ENCODE measurements around the gene SPINDOC. TPM values are rescaled to one million over a fixed set of nuclear protein-coding genes. Genes with fewer than 3 reads are reported as not detected.

Gene SPINDOC
- total RNA-seq, 1 donor from 2014 or later, result 13.1 TPM

- intact Hi-C loops (cut with micrococcal nuclease), result no loop called here
- no peak for DNase-seq
- ATAC-seq, result no peak
Measured at GRCh38 chr11:63826471-63827190, 13.4 kb downstream of the SPINDOC start.

- DNase-seq, result no peak
- intact Hi-C loops (cut with micrococcal nuclease), result no loop called here
- ATAC-seq, result peak; percentile 57
Measured at GRCh38 chr11:63829823-63830489, 16.7 kb downstream of the SPINDOC start.

GRCh38 chr11:63831326-63831725 lies 18.1 kb downstream of the SPINDOC start:
- ATAC-seq (no peak), DNase-seq (no peak)
- intact Hi-C loops (cut with micrococcal nuclease), result no loop called here

- ATAC-seq, result no peak
- DNase-seq, result no peak
- intact Hi-C loops (cut with micrococcal nuclease), result no loop called here
Measured at GRCh38 chr11:63832336-63832735, 19.1 kb downstream of the SPINDOC start.

- intact Hi-C loops (cut with micrococcal nuclease), result no loop called here
Measured at GRCh38 chr11:63833048-63833447, 19.8 kb downstream of the SPINDOC start.

GRCh38 chr11:63834535-63835157 lies 21.4 kb downstream of the SPINDOC start:
- ATAC-seq (no peak), DNase-seq (no peak)
- intact Hi-C loops (cut with micrococcal nuclease), result no loop called here

More at GRCh38 chr11:63833048-63833447, 19.8 kb downstream of the SPINDOC start:
- ATAC-seq, result no peak
- no peak for DNase-seq

- DNase-seq (no peak), ATAC-seq (no peak)
- intact Hi-C loops (cut with micrococcal nuclease), result no loop called here
Measured at GRCh38 chr11:63835158-63835545, 21.9 kb downstream of the SPINDOC start.

DNA sequence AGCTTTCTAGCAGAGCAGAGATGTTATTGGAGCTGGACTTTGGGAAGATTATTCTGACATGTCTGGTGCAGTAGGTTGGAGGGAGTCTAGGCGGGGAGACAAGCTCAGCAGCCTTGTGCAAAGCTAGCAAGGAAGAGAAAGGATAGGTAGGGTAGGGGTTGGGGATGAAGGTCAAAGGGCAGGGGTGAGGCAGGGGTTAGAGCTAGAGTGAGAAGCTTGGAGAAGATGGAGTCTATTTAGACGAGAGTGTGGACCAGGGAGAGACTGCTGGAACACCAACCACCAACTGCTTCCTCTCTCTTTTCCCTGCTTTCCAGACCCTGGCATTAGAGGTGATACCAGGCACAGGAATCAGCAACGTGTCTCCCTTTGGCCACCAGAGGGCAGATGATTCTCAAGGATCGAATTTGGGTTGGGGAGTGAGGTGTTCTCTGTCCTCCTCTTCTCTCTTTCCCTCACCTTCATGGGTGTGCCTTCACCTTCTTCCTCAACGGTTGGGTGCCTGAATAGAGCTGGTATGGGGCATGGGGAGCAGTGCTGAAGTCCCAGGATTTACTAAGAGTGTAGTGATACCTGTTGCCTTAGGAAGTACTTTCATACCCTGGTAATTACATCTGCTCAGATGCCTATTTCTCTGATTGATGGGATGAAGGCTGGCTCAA lies 23.9 kb downstream of the SPINDOC start:
- peak; percentile 44 for ATAC-seq
- peak; percentile 69 for DNase-seq
- intact Hi-C loops (cut with micrococcal nuclease), result no loop called here

- ATAC-seq (no peak), DNase-seq (peak; percentile 41)
- intact Hi-C loops (cut with micrococcal nuclease), result no loop called here
Measured at GRCh38 chr11:63837739-63838138, 24.5 kb downstream of the SPINDOC start.

DNA sequence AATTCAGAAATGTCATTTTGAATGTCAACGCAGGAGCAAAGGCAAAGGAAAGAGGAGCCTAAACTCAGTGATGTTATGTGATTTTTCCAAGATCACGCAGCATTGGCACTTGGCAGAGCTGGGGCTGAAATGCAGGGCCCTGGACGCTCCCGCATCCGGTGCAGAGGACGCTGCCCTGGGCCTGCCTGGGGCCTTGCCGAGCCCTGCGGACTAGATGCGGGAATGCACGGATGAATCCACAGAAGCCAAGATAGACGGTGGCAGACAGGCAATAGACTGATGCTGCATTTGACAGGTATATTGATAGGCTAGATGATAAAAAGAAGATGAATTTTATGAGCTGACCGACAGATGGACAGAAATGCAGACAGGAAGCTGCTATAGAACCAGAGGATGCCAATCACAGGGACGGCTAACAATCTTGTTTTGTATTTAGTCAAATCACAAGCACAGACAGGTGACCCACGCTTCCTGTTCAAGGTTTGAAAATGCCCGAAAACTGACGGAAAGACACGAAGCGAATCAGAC lies 25.0 kb downstream of the SPINDOC start:
- no peak for ATAC-seq

DNA sequence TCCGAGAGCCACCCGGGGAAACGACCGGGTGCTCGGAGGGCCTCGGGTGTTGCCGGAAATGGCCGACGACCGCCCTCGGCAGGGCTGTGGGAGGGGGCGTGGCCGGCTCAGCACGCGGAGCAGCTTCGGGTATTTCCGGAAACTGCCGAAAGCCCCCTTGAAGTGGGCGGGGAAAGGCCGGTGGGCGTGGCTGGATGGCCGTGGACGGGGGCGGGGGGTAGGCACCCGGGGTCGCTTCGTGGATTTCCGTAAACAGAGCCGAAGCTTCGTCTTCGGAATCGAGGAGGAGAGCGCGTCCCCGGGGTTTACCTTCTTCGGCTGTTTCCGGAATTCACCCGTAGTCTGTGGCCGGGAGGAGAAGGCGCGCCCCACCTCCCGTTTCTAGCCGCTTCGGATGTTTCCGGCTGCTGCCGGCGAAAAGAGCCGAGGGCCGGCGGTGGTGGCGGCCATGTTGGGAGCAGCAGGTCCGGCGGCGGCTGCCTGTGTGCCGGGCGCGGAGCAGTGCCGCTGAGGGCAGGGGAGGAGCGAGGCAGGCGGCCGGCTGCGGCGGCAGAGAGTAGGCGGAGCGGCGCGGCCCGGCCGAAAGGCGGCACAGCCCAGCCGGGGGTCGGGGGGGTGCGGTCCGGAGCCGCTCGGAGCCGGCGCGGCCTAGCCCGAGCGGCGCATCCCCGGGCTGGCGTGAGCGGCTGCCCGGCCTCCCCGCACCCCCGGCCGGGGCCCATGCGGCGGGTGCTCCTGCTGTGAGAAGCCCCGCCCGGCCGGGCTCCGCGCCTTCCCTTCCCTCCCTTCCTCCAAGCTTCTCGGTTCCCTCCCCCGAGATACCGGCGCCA lies 25.6 kb downstream of the SPINDOC start, which contains the start of gene MARK2:
Gene MARK2, plus strand, starts transcription at position 433 of the 830 bp plus-strand sequence. Its CDS starts 397 bp downstream, at position 830.
- DNase-seq (peak; percentile 99), ATAC-seq (peak; percentile 92)
- intact Hi-C loops (cut with micrococcal nuclease), result no loop called here

More for the DNA sequence above, 25.0 kb downstream of the SPINDOC start:
- DNase-seq, result peak; percentile 51
- intact Hi-C loops (cut with micrococcal nuclease), result no loop called here

DNA sequence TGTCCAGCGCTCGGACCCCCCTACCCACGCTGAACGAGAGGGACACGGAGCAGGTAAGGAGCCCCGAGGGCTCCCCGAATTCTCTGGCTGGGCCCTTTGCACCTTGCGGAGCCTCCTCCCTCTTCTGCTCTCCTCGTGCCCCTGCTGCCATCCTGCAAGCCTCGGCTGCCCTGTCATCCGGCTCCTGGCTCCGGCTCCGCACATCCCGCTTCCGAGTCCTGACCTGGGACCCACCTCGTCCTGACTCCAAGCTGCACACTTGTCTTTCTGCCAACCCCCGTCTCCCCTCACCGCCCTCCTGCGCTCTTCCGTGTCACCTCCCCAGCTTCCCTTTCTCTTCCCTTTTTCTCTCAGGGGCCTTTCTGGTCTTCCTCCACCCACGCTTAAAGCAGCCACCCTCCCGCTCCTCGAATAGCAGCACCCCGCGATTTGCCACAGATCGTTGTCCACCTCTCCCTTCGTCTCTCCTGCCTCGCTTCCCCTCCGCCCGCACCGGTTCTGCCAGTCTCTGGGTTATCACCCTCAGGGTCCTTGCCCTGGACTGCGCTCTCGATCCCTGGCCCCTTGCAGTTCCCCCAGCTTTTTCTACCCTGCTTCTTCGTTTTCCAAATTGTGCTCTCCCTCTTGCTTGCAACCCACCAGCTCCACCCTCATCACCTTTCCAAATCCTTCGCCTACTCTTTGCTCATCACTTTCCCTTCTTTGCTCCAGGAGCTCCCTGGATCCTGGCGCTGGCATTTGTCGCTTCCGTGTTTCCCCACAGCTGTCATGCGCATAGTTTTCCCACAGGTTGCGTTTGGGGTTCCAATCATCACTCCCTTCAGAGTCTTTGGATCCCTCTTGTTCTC lies 26.5 kb downstream of the SPINDOC start:
- DNase-seq (peak; percentile 37), ATAC-seq (no peak)
- intact Hi-C loops (cut with micrococcal nuclease), result loop anchor here (2.0 kb wide), 1 partner anchor 107 kb away; no protein-coding TSS in a partner anchor

GRCh38 chr11:63840356-63841060 lies 27.3 kb downstream of the SPINDOC start:
- intact Hi-C loops (cut with micrococcal nuclease), result loop anchor here (2.0 kb wide), 1 partner anchor 106 kb away; no protein-coding TSS in a partner anchor
- no peak for DNase-seq
- ATAC-seq, result no peak

DNA sequence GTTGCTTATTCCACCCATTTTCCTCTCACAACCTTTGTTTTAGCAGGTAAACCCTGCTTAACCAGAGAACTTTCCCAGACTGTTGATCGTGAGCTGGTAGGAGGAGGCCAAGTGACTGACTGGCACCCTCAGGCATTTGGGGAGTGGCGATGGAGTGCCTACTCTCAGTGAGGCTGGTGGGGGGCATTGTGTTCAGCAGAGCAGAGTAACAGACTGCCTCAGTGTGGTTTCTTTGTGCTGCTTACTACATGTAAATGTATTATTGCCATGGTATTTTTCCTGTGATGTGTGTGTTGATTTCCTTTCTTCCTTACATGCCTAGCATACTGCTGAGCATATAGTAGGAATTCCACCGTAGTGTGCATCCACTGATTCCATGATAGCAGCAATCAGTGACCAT lies 28.3 kb downstream of the SPINDOC start:
- intact Hi-C loops (cut with micrococcal nuclease), result loop anchor here (2.0 kb wide), 1 partner anchor 105 kb away; no protein-coding TSS in a partner anchor
- DNase-seq (no peak), ATAC-seq (no peak)

- intact Hi-C loops (cut with micrococcal nuclease), result no loop called here
- DNase-seq, result no peak
- ATAC-seq, result no peak
Measured at GRCh38 chr11:63843041-63843440, 29.8 kb downstream of the SPINDOC start.

- intact Hi-C loops (cut with micrococcal nuclease), result no loop called here
- DNase-seq, result no peak
- no peak for ATAC-seq
Measured at GRCh38 chr11:63844836-63845235, 31.6 kb downstream of the SPINDOC start.

GRCh38 chr11:63845303-63845702 lies 32.0 kb downstream of the SPINDOC start:
- intact Hi-C loops (cut with micrococcal nuclease), result no loop called here
- no peak for DNase-seq
- ATAC-seq, result no peak
